SK-N-SH (cell line): ENCODE data around the gene MALL. TPM values are rescaled to one million over a fixed set of nuclear protein-coding genes. Genes with fewer than 3 reads are reported as not detected.
"Not testable (repeated sequence)": the region's sequence is repeated elsewhere in the genome, so short reads cannot be mapped to it uniquely, and the experiment has no call there.

Experiments
- CTCF ChIA-PET: fragments of 300-600, 350-600 bp; formaldehyde crosslinking; extraction: SDS; loops from one replicate; lab custom pipeline; 2021; lab: Yijun Ruan, JAX
- POLR2A ChIA-PET: fragments of 350-600 bp; sonication (Branson Sonifier 250); formaldehyde crosslinking; extraction: SDS; loops from one replicate; lab custom pipeline; 2020; ENCODE audit warnings: antibody characterized with exemption, inconsistent platforms; lab: Yijun Ruan, JAX
- DNase-seq: peaks from one replicate; pipeline ENCODE4 v3.0.0; 2012
- H2AFZ ChIP-seq: fragments of 200-600 bp; sonication (generic); 2 replicates; pipeline ENCODE4 v1.8.1; 2016; ENCODE audit warnings: antibody characterized with exemption, mild to moderate bottlenecking, low read depth
- H3F3A ChIP-seq: fragments of 200-600 bp; sonication (generic); replicated peaks from 2 replicates; pipeline ENCODE3; 2016; ENCODE audit warnings: antibody characterized with exemption, mild to moderate bottlenecking; ENCODE audit not compliant: insufficient read depth
- H3K27ac ChIP-seq, 2 experiments: fragments of 200-500 bp in 1 of 2; fragments of 200-600 bp in 1 of 2; sonication (Bioruptor generic) in 1 of 2; sonication (generic), shearing (Covaris generic) in 1 of 2; 2 replicates each; pipeline versions ENCODE4 v1.5.1 to v1.6.1; 2014 to 2016; ENCODE audit warnings: low read depth in 2 of 2, inconsistent platforms in 1 of 2, low read length in 1 of 2, mild to moderate bottlenecking in 1 of 2, mixed read lengths in 1 of 2
- H3K27me3 ChIP-seq: fragments of 200-600 bp; sonication (generic), shearing (Covaris generic); 2 replicates; pipeline ENCODE4 v1.6.1; 2016; ENCODE audit warnings: mixed run types; ENCODE audit not compliant: insufficient read depth
- H3K36me3 ChIP-seq, 2 experiments: fragments of 200-500 bp in 1 of 2; fragments of 200-600 bp in 1 of 2; sonication (Bioruptor generic) in 1 of 2; sonication (generic) in 1 of 2; replicated peaks in 1 of 2; 2 replicates each; pipeline versions ENCODE3 to v1.5.1; 2014 to 2016; ENCODE audit warnings: low read length in 1 of 2, mild to moderate bottlenecking in 1 of 2; ENCODE audit not compliant: insufficient read depth in 2 of 2, control insufficient read depth in 1 of 2
- H3K4me1 ChIP-seq, 2 experiments: fragments of 200-500 bp in 1 of 2; fragments of 200-600 bp in 1 of 2; sonication (Bioruptor generic) in 1 of 2; sonication (generic), shearing (Covaris generic) in 1 of 2; 2 replicates each; pipeline versions ENCODE4 v1.5.1 to v1.6.1; 2014 to 2016; ENCODE audit warnings: low read depth in 1 of 2, low read length in 1 of 2, mixed run types in 1 of 2; ENCODE audit not compliant: insufficient read depth in 2 of 2, control insufficient read depth in 1 of 2
- H3K4me2 ChIP-seq: fragments of 200-600 bp; sonication (generic), shearing (Covaris generic); 2 replicates; pipeline ENCODE4 v1.6.1; 2017; ENCODE audit warnings: mixed run types
- H3K4me3 ChIP-seq, 2 experiments: fragments of 200-500 bp in 1 of 2; fragments of 200-600 bp in 1 of 2; sonication (Bioruptor generic) in 1 of 2; sonication (generic), shearing (Covaris generic) in 1 of 2; 2 replicates each; pipeline versions ENCODE4 v1.5.1 to v1.8.1; 2014 to 2016; ENCODE audit warnings: low read depth in 2 of 2, inconsistent platforms in 1 of 2, low read length in 1 of 2, mild to moderate bottlenecking in 1 of 2, mixed read lengths in 1 of 2, moderate library complexity in 1 of 2
- H3K79me2 ChIP-seq: fragments of 200-600 bp; sonication (generic); 2 replicates; pipeline ENCODE4 v1.8.1; 2017; ENCODE audit warnings: mild to moderate bottlenecking; ENCODE audit not compliant: insufficient read depth
- H3K9ac ChIP-seq: fragments of 200-600 bp; sonication (generic); 2 replicates; pipeline ENCODE4 v1.6.1; 2017; ENCODE audit warnings: mixed run types
- H3K9me2 ChIP-seq: fragments of 200-600 bp; sonication (generic); 2 replicates; pipeline ENCODE4 v1.6.1; 2017; ENCODE audit warnings: mixed run types
- H3K9me3 ChIP-seq: fragments of 200-600 bp; sonication (generic); 2 replicates; pipeline ENCODE4 v1.6.1; 2017; ENCODE audit warnings: mixed run types, mild to moderate bottlenecking, moderate library complexity
- H4K20me1 ChIP-seq: fragments of 200-600 bp; sonication (generic); 2 replicates; pipeline ENCODE4 v1.6.1; 2017; ENCODE audit warnings: mild to moderate bottlenecking, mixed run types; ENCODE audit not compliant: insufficient read depth
- whole genome bisulfite sequencing: methylation state at CpG from one replicate; pipeline ENCODE4 v1.1.6; 2017; ENCODE audit warnings: low lambda C conversion rate; 5-methylcytosine and 5-hydroxymethylcytosine counted together
- polyA plus RNA-seq, 3 experiments: library from polyadenylated mRNA; depleted of rRNA; stranded (reverse); fragments of >200 nt; gene quantifications; 2 replicates each; pipeline ENCODE4 v1.2.3, GENCODE V29; 2012

The MALL gene
- polyA plus RNA-seq, 1 of the 3 experiments (the other 2 are of a cell fraction), result 5.2 TPM

- H3K27ac ChIP-seq, H2AFZ ChIP-seq, H3K4me1 ChIP-seq, H4K20me1 ChIP-seq, H3K27me3 ChIP-seq, CTCF ChIA-PET, DNase-seq, POLR2A ChIA-PET, H3K4me3 ChIP-seq, H3K36me3 ChIP-seq, H3K79me2 ChIP-seq, H3K9me2 ChIP-seq, H3K4me2 ChIP-seq, H3K9me3 ChIP-seq, H3K9ac ChIP-seq, H3F3A ChIP-seq: not testable (repeated sequence)
- no CpG with 5 or more reads among the region's 8 CpGs for WGBS
These were observed 32.5 kb downstream of the MALL start for GRCh38 chr2:110083162-110083561.

- H3K27me3 ChIP-seq, H3K79me2 ChIP-seq, H3K9me3 ChIP-seq, H3K4me1 ChIP-seq, CTCF ChIA-PET, POLR2A ChIA-PET, H3K4me3 ChIP-seq, DNase-seq, H3K27ac ChIP-seq, H3K9me2 ChIP-seq, H2AFZ ChIP-seq, H3K9ac ChIP-seq, H4K20me1 ChIP-seq, H3K4me2 ChIP-seq, H3F3A ChIP-seq, H3K36me3 ChIP-seq: not testable (repeated sequence)
- 80% methylated on average over 1 of the region's 4 CpGs for WGBS
These were observed 37.5 kb downstream of the MALL start for GRCh38 chr2:110078104-110078503.

- H3K9me3 ChIP-seq, H3K27me3 ChIP-seq, POLR2A ChIA-PET, H3K4me2 ChIP-seq, H4K20me1 ChIP-seq, CTCF ChIA-PET, H3F3A ChIP-seq, H3K4me3 ChIP-seq, H3K9me2 ChIP-seq, H3K4me1 ChIP-seq, H3K27ac ChIP-seq, H2AFZ ChIP-seq, H3K79me2 ChIP-seq, H3K36me3 ChIP-seq, H3K9ac ChIP-seq, DNase-seq: not testable (repeated sequence)
- WGBS, result 66% methylated on average over 2 of the region's 4 CpGs
These were observed 39.7 kb downstream of the MALL start for GRCh38 chr2:110075896-110076295.

- H3K9me2 ChIP-seq, H3K4me1 ChIP-seq, H3K27ac ChIP-seq, POLR2A ChIA-PET, H3K4me2 ChIP-seq, H2AFZ ChIP-seq, H3K4me3 ChIP-seq, H3K9ac ChIP-seq, CTCF ChIA-PET, DNase-seq, H3F3A ChIP-seq, H3K79me2 ChIP-seq, H4K20me1 ChIP-seq, H3K27me3 ChIP-seq, H3K36me3 ChIP-seq, H3K9me3 ChIP-seq: not testable (repeated sequence)
- WGBS, result 90% methylated on average over 4 of the region's 7 CpGs
These were observed 45.8 kb downstream of the MALL start for GRCh38 chr2:110069869-110070268.

GRCh38 chr2:110068153-110068552 is 47.5 kb downstream of the MALL start:
- H3K79me2 ChIP-seq, H3K27me3 ChIP-seq, POLR2A ChIA-PET, H3K9ac ChIP-seq, H3K9me3 ChIP-seq, H4K20me1 ChIP-seq, H2AFZ ChIP-seq, H3K4me2 ChIP-seq, H3K4me3 ChIP-seq, H3K36me3 ChIP-seq, H3K4me1 ChIP-seq, H3F3A ChIP-seq, H3K27ac ChIP-seq, H3K9me2 ChIP-seq, DNase-seq, CTCF ChIA-PET: not testable (repeated sequence)
- WGBS, result 92% methylated on average over 3 of the region's 3 CpGs

- CTCF ChIA-PET, H3K4me1 ChIP-seq, H3K4me2 ChIP-seq, H3K27ac ChIP-seq, H3K27me3 ChIP-seq, H3K9me2 ChIP-seq, H3K9me3 ChIP-seq, H3K36me3 ChIP-seq, H3K9ac ChIP-seq, H3F3A ChIP-seq, H4K20me1 ChIP-seq, DNase-seq, H2AFZ ChIP-seq, POLR2A ChIA-PET, H3K4me3 ChIP-seq, H3K79me2 ChIP-seq: not testable (repeated sequence)
- WGBS, result no CpG with 5 or more reads among the region's 3 CpGs
These were observed 53.3 kb downstream of the MALL start for GRCh38 chr2:110062332-110062731.

- POLR2A ChIA-PET, H3K27me3 ChIP-seq, H3K4me3 ChIP-seq, H3K27ac ChIP-seq, H3K4me1 ChIP-seq, H3K4me2 ChIP-seq, H3K9me2 ChIP-seq, CTCF ChIA-PET, H3K9me3 ChIP-seq, H3K36me3 ChIP-seq, H3K9ac ChIP-seq, H4K20me1 ChIP-seq, H2AFZ ChIP-seq, H3K79me2 ChIP-seq, DNase-seq, H3F3A ChIP-seq: not testable (repeated sequence)
- WGBS, result 72% methylated on average over 2 of the region's 2 CpGs
These were observed 55.1 kb downstream of the MALL start for GRCh38 chr2:110060550-110060949.
